Colon (tissue), 2 donors: Measurements from ENCODE around the gene LAMA5.

ENCODE experiments used
- FAIRE-seq: peaks from 2 replicates; lab custom pipeline; 2012; peaks lifted over from hg19 to GRCh38; lab: Jason Lieb, UNC
- donor health status: control.
- donor health status: control.

The LAMA5 gene

DNA sequence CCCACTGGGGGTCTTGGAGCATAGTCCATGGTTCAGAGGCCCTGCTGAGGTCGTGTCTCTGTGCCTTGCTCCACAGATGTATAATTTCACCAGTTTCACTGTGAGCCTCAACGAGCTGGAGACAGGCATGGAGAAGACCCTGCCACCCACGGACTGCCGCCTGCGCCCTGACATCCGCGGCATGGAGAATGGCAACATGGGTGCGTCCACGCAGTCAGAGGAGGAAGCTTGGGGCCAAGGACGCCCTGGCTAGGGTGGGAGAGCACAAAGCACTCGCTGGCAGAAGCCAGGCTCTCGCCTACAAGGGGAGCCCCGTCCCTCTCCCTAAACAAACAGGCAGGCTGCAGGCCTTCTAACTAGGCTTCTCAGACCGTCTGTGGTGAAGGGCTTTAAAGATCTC, 78.0 kb downstream of the LAMA5 start:
- no peak for FAIRE-seq

DNA sequence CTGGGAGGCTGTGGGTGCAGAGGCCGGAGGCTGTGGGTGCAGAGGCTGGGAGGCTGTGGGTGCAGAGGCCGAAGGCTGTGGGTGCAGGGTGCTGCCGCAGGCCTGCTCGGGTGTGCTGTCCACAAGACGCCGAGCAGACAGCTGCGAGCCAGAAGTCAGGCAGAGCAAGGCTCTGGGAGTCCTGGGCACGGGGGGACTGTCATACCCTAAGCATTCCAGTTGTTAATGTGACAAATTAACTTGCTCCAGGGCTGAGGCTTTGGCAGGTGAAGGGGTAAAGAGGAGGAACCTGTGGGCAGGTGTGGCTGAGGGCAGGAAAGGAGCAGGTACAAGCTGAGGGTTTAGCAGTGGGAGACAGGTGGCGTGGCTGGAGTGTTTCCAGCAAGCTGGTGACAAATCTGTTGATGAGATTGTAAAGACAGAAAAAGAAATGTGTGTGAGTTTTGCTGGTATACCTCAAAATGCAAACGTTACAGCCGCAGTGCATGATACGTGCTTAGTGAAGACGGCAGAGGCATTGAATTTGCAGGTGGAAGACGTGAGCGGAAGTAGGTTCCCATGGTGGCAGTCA, 78.5 kb downstream of the LAMA5 start:
- no peak for FAIRE-seq

GRCh38 chr20:62287759-62288534, 79.2 kb downstream of the LAMA5 start:
- no peak for FAIRE-seq

GRCh38 chr20:62287129-62287528, 80.0 kb downstream of the LAMA5 start:
- no peak for FAIRE-seq

DNA sequence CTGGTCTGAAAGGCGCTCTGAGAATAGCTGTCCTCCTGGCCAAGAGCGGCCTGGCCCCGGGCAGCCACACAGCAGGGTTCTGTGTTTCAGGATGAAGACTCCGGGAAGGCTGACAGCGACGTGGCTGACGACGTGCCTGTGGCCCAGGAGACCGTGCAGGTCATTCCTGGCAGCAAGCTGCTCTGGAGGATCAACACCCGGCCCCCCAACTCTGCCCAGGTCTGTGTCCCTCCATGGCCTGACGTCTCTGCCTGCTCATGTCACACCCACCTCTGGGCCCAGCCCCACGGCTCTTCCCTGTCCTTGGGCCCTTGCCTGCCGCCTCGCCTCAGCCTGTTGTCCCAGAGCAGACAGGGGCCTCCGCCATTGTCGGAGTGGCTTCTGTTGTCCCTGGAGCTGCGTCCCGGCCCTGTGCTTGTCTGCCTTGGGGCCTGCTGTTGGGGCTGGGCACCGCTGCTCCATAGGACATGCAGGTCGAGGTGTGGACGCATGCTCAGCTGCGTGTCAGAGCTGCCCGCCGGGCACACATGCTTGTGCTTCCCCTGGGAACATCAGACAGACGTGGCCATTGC, 80.5 kb downstream of the LAMA5 start:
- no peak for FAIRE-seq

- FAIRE-seq: no peak
These were observed 81.4 kb downstream of the LAMA5 start for GRCh38 chr20:62285722-62286121.

GRCh38 chr20:62285151-62285550, 82.0 kb downstream of the LAMA5 start:
- no peak for FAIRE-seq

- no peak for FAIRE-seq
These were observed 82.7 kb downstream of the LAMA5 start for GRCh38 chr20:62284448-62284847.

DNA sequence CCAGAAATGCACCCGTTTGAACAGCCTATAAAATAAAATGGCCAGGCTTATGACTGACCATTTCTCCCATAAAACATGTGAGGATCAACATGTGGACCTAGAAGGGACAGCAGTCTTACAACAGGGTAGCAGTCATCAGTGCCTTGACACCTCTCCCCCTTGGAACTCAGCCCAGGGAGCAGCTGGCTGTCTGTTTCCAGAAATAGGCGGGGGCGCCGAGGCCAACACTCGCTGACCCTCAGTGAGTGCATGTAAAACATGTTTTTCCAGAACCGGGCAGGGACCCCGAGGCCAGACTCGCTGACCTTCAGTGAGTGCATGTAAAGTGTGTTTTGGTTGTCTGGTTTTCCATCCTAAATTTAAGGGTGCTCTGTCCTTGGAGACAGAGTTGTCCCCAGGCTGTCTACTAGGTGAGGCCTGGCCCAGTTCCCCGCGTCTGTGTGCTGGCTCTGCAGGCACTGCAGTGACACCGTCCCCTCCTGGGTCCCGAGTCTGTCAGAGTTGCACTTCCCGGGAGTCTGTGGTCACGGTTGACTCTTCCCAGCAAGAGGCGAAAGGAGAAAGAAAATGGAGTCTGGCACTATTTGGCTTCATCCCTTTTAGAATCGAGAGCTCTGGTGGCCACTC, 84.1 kb downstream of the LAMA5 start:
- FAIRE-seq: no peak

DNA sequence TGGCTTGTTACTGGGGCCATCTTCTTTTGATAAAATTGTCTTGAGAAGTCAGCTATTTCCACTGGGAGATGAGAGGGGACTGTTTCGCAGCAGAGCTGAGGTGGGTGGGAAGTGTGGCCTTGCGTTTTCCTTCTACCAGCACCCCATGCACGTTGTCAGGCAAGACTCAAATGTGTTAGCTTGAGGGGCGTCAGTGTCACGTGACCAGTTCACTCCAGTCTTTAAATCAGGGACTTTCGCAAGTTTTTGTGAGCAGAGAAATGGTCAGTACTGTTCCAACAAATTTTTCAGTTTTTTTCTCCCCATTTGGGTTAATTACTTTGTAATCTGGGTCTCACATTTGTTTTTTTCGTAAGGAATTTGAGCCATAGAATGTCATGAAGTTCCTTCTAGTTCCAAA, 85.0 kb downstream of the LAMA5 start:
- no peak for FAIRE-seq

DNA sequence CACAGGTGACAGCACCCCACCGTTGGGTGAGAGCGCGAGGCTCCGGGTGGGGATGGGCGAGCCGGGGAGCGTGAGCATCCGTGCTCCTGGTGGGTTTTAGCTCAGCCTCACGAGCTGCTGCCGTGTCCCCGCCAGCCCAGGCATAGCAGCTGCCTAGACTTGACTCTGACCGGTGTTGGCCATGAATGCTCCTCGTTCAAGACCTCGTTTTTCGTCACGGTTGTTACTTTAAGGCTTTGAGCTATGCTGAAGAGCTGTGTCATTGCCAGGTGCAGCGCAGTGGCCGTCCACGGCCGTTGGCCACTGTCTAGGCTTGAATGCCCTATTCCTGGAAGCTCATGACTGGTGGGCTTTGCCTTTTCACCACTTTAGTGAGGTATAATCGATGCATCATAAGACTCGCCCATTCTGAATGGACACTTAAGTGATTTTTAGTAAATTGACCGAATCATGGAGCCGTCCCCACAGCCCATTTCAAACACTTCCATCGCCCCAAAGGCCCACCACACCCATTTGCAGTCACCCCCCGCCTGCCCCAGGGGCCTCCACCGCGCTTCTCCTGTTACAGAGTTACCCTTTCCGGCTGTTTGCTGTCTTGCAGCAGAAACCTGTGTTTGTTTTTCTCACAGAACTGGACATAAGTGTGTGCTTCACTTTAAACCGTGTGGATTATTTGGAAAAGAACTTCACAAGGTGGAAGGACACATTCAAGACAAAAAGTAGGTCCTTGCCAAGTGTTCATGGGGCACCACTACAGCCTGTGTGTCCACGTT, 85.8 kb downstream of the LAMA5 start:
- FAIRE-seq: no peak

GRCh38 chr20:62280303-62280702, 86.8 kb downstream of the LAMA5 start:
- no peak for FAIRE-seq

DNA sequence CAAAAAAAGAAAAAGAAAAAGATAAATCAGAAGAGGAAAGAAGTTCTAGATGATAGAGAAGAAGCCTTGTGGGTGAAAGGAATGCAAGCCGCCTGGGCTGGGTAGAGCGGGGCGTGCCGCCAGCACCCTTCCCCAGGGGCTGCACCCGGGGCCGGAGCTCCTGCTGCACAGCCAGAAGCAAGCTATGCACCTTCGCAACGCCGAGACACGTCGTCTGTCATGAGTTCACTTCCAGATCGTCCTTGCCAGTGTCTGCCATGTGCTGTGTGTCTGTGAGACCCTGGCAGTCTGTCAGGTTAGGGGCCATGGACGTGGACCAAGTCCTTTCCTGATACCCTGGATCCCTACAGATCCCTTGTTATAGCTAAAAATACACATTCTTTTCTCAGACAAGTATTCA, 89.9 kb downstream of the LAMA5 start:
- no peak for FAIRE-seq

GRCh38 chr20:62276439-62276838, 90.7 kb downstream of the LAMA5 start:
- no peak for FAIRE-seq

DNA sequence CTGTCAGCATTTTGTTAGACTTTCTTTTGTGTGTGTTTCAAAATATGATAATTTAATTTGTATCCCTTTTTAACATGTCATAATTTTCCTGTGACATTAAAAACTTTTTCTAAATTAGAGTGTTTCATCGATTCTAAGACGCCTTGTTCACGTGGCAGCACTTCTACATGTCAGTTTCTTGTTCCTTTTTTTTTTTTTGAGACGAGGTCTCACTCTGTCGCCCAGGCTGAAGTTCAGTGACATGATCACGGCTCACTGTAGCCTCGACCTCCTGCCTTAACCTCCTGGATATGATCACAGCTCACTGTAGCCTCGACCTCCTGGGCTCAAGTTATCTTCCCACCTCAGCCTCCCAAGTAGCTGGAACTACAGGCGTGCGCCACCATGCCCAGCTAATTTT, 91.9 kb downstream of the LAMA5 start:
- no peak for FAIRE-seq

GRCh38 chr20:62274332-62274950, 92.7 kb downstream of the LAMA5 start:
- no peak for FAIRE-seq

- FAIRE-seq: no peak
These were observed 93.7 kb downstream of the LAMA5 start for GRCh38 chr20:62273416-62273815.

DNA sequence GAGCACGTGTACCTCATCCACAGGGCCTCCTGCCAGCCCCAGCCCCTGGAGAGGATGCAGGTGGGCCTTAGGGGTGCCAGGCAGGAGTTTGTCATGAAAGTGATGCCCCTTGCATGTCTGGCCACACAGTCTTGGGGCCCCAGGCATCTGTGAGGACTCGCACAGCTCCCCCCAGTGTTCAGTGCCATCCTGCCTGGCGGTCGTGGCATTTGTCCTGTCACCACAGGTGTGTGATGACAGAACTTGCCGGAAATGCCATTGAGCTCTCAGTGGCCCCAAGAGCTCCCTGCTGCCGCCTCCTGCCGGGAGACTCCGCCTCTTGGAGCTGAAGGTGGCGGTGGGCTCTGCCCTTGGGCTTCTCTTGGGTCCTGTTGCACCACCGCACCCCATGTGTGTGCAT, 94.9 kb downstream of the LAMA5 start:
- FAIRE-seq: no peak

DNA sequence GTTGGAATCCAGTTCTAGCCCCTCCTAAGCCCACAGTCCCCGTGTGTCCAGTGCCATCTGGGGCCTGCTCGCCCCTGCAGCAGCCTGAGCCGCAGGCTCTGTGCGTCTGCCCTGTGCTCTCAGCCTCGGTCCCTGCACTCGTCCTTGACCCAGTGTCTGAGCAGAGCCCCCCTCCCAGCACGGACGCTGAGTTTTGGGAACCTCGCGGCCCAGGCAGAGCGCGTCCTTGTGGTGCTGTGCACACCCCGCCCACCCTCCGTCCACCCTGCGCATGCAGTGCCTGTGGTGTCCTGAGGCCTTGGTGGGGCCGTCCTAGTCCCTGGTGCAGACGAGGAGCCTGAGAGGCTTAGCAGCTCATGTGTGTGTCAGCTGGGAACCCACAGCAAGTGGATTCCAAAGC, 97.2 kb downstream of the LAMA5 start:
- no peak for FAIRE-seq

GRCh38 chr20:62269378-62269777, 97.7 kb downstream of the LAMA5 start:
- no peak for FAIRE-seq

DNA sequence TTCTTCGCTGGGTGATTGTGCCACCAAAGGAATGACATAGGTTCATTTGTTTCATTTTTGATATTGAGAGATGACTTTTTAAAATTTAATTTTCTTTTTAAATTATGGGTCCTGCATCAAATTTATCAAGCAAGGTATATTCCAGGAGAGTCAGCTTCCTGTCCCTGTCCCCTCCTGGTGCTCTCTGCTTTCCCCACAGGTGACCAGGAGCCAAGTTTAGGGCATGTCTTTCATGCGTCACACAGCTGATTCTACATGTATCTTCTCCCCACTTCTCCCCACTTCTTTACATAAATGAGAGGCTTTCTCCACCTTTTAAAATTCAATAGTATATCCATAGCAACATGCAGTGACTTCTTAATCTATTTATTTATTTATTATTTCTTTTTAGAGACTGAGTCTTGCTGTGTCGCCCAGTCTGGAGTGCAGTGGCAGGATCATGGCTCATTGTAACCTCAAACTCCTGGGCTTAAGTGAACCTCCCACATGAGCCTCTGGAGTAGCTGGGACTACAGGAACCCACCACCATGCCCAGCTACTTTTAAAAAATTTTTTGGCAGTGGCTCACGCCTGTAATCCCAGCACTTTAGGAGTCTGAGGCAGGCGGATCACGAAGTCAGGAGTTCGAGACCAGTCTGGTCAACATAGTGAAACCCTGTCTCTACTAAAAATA, 98.7 kb downstream of the LAMA5 start:
- FAIRE-seq: no peak

- FAIRE-seq: no peak
These were observed 99.6 kb downstream of the LAMA5 start for GRCh38 chr20:62267543-62267942.
